Adrenal gland (tissue), 12 donors: ENCODE results near the gene MYO9B. TPM values are rescaled to one million over a fixed set of nuclear protein-coding genes. Genes with fewer than 3 reads are reported as not detected.

Source experiments
- DNase-seq, 7 donors: peaks; one replicate each; pipeline ENCODE4 v3.0.0-alpha.2; 2019 to 2020
- H3K27ac ChIP-seq, 5 donors: fragments of 200-600 bp; sonication (generic) in 4 of 5; 1 replicate in 3 of 5; 2 replicates in 2 of 5; pipeline versions ENCODE4 v1.5.1 to v1.8.0; 2016 to 2020; ENCODE audit warnings: mild to moderate bottlenecking in 1 of 5
- H3K27me3 ChIP-seq: fragments of 200-600 bp; 2 replicates; pipeline ENCODE4 v1.8.0; 2021
- H3K36me3 ChIP-seq, 2 donors: fragments of 200-600 bp; replicated peaks in 1 of 2; 1 replicate in 1 of 2; 2 replicates in 1 of 2; pipeline versions ENCODE4 v1.5.1 to v1.8.0; 2018 to 2022
- H3K4me1 ChIP-seq, 2 donors: fragments of 200-600 bp; replicated peaks in 1 of 2; 1 replicate in 1 of 2; 2 replicates in 1 of 2; pipeline versions ENCODE4 v1.5.1 to v1.8.0; 2018 to 2021
- H3K4me3 ChIP-seq, 4 donors: fragments of 200-600 bp; sonication (generic) in 3 of 4; one replicate each; pipeline ENCODE4 v1.5.1; 2016 to 2018
- H3K9me3 ChIP-seq, 3 donors: fragments of 200-600 bp; sonication (generic) in 1 of 3; replicated peaks in 1 of 3; 1 replicate in 2 of 3; 2 replicates in 1 of 3; pipeline versions ENCODE4 v1.5.1 to v1.8.0; 2016 to 2021
- POLR2A ChIP-seq, 2 donors: fragments of 450-650 bp; IDR thresholded peaks; one replicate each; pipeline ENCODE4 v1.6.1; 2017; ENCODE audit warnings: antibody characterized with exemption in 2 of 2, mild to moderate bottlenecking in 2 of 2, moderate library complexity in 1 of 2
- WGBS, 4 donors: extraction: QIAGEN DNeasy Blood & Tissue Kit in 2 of 4; methylation state at CpG; one replicate each; pipeline versions ENCODE4 v1.1.5 to v1.1.7; 2013 to 2017; 5-methylcytosine and 5-hydroxymethylcytosine counted together
- intact Hi-C, 2 donors: fragments of 100-400 bp; cut with DNase I; formaldehyde crosslinking; loops; one replicate each; pipeline versions ENCODE4 v1.14.1 to v1.15.0; 2022 to 2023
- polyA plus RNA-seq, 3 donors: library from polyadenylated mRNA; stranded (reverse); fragments of 200-250 nt in 2 of 3; fragments of 350-450 nt in 1 of 3; fragmentation: Illumina TruSeq in 1 of 3; extraction: RNeasy Lipid Tissue Mini Kit (QIAGEN cat#74804) in 1 of 3; gene quantifications; one replicate each; pipeline ENCODE4 v1.2.3, GENCODE V29; 2013 to 2014
- total RNA-seq, 9 donors: library from RNA; depleted of rRNA in 4 of 9; stranded (reverse); fragments of >200 nt in 4 of 9; fragments of 120-200 nt in 1 of 9; fragmentation: NEBNext Ultra II Directional in 1 of 9; extraction: Animal tissue kit (Norgen Biotek cat#: 25700) in 1 of 9; gene quantifications; one replicate each; pipeline versions ENCODE4 v1.1.0 to v1.2.4, GENCODE V29; 2013 to 2023
- TF ChIP-seq, protein P1 (sequence below), 6 experiments: fragments of 450-650 bp in 4 of 6; fragments of 200-600 bp in 2 of 6; sonication (generic) in 1 of 6; IDR thresholded peaks; 1 replicate in 5 of 6; 2 replicates in 1 of 6; pipeline versions ENCODE4 v1.5.1 to v1.8.0; 2016 to 2021; ENCODE audit warnings: antibody characterized with exemption in 6 of 6, mild to moderate bottlenecking in 2 of 6, moderate library complexity in 1 of 6
- donor health status: healthy with polysubstance abuse.
- donor health status: Bipolar disorder and iron deficiency.
- donor health status: DM: yes; HTN: yes; CAD: no.
- donor health status: DM: no; HTN: no; CAD: no.
- donor health status: DM: no; HTN: no; CAD: no.
- donor health status: DM: yes; HTN: yes; CAD: no.

The MYO9B gene
- total and polyA plus RNA-seq, 12 donors, result 23.6 to 236 (median 86.3) TPM

DNA sequence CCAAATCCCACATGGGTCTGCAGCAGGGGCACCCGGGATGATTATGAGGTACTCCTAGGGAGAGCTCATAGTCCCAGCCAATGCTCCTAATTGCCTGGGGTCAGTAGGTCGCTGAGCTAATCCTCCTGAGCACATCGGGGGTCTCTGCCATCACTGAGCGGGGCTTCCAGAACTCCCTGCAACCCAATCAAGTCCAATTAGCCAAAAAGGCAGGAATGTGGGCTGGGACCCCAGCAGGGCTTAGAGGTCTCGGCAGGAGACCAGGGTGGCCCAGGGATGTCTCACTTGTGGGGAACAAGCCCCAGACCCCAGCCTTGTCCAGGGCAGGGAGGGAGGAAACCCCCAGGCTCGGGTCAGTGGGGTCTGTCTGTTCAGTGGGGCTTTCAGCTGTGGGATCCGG lies 31.8 kb upstream of the MYO9B start:
- DNase-seq, result no peak
- no peak overlapping the region for H3K4me3 ChIP-seq
- no peaks in the 10 kb centered on the region for H3K4me1 ChIP-seq
- TF ChIP-seq POLR2A (IDR thresholded peaks at IDR 0.05), result no peak
- TF ChIP-seq, protein P1, sequence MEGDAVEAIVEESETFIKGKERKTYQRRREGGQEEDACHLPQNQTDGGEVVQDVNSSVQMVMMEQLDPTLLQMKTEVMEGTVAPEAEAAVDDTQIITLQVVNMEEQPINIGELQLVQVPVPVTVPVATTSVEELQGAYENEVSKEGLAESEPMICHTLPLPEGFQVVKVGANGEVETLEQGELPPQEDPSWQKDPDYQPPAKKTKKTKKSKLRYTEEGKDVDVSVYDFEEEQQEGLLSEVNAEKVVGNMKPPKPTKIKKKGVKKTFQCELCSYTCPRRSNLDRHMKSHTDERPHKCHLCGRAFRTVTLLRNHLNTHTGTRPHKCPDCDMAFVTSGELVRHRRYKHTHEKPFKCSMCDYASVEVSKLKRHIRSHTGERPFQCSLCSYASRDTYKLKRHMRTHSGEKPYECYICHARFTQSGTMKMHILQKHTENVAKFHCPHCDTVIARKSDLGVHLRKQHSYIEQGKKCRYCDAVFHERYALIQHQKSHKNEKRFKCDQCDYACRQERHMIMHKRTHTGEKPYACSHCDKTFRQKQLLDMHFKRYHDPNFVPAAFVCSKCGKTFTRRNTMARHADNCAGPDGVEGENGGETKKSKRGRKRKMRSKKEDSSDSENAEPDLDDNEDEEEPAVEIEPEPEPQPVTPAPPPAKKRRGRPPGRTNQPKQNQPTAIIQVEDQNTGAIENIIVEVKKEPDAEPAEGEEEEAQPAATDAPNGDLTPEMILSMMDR (IDR thresholded peaks at IDR 0.05), result no peak
- 60 to 69% (median 64%) methylated on average over 4 to 7 of the region's 7 CpGs for WGBS, 4 donors
- H3K27me3 ChIP-seq, result no peaks in the 10 kb centered on the region
- H3K36me3 ChIP-seq, result no peaks in the 10 kb centered on the region
- no peaks in the 10 kb centered on the region for H3K9me3 ChIP-seq
- H3K27ac ChIP-seq, result no peak overlapping the region
- intact Hi-C loops, result no loop called here

DNA sequence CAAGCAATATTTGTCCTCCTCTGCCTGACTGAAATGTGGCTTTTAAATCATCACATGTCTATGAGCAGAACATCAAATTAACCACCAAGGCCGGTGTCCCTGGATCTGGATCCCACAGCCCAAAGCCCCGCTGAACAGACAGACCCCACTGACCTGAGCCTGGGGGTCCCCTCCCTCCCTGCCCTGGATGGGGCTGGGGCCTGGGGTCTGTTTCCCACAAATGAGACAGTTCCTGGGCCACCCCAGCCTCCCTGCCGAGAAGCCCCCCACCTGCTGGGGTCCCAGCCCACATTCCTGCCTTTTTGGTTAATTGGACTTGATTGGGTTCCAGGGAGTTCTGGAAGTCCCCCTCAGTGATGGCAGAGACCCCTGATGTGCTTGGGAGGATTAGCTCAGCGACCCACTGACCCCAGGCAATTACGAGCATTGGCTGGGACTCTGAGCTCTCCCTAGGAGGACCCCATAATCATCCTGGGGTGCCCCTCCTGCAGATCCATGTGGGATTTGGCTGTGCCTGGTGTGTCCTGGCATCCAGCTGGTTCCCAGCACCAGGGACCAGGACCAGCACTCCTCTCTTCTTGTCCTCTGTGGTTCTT lies 29.6 kb upstream of the MYO9B start:
- H3K4me3 ChIP-seq, result no peak overlapping the region
- no peak for DNase-seq
- H3K36me3 ChIP-seq, result peaks cover 0 to 8% of the 10 kb centered on the region in 2 donors
- intact Hi-C loops, result no loop called here
- whole genome bisulfite sequencing, 4 donors, result 85 to 92% (median 87%) methylated on average over 2 to 5 of the region's 5 CpGs
- no peak overlapping the region for H3K27ac ChIP-seq
- H3K27me3 ChIP-seq, result no peaks in the 10 kb centered on the region
- TF ChIP-seq, protein P1 (IDR thresholded peaks at IDR 0.05), result no peak
- no peak for TF ChIP-seq POLR2A (IDR thresholded peaks at IDR 0.05)
- H3K9me3 ChIP-seq, result no peaks in the 10 kb centered on the region
- no peaks in the 10 kb centered on the region for H3K4me1 ChIP-seq

DNA sequence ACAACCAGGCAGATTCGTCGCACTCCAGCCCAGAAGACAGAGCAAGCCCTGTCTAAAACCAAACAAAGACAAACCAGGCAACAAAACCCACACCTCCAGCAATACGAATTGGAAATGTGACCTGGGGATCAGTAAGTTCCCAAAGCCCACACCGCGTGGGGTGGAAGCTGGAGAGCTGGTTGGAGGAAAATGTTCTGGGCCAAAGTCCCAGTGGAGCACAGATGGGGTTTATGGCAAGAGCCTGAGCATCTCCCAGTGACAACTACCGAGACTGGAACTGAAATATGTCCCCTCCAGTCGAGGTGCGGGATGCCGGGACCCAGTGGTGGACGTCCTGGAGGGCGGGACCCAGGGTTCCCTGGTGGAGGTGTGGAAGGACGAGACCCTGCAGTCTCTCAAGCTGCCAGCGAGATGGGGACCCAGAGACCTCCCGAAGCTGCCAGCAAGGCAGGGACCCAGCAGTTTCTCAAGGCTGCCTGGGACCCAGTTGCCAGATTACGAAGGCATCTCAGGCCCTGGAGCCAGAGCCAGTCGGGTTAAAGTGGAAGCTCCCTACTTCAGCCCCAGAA lies 26.6 kb upstream of the MYO9B start:
- Histone ChIP-seq H3K36me3 (peaks cover 0 to 11% of the 10 kb centered on the region in 2 donors), H3K9me3 (no peaks in the 10 kb centered on the region), H3K27me3 (no peaks in the 10 kb centered on the region), H3K4me3 (no peak overlapping the region), H3K4me1 (no peaks in the 10 kb centered on the region), H3K27ac (no peak overlapping the region)
- intact Hi-C loops, result no loop called here
- WGBS, 4 donors, result 82 to 91% (median 89%) methylated on average over 7 to 16 of the region's 16 CpGs
- no peak for TF ChIP-seq POLR2A (IDR thresholded peaks at IDR 0.05)
- TF ChIP-seq, protein P1 (IDR thresholded peaks at IDR 0.05), result no peak
- DNase-seq, result no peak

DNA sequence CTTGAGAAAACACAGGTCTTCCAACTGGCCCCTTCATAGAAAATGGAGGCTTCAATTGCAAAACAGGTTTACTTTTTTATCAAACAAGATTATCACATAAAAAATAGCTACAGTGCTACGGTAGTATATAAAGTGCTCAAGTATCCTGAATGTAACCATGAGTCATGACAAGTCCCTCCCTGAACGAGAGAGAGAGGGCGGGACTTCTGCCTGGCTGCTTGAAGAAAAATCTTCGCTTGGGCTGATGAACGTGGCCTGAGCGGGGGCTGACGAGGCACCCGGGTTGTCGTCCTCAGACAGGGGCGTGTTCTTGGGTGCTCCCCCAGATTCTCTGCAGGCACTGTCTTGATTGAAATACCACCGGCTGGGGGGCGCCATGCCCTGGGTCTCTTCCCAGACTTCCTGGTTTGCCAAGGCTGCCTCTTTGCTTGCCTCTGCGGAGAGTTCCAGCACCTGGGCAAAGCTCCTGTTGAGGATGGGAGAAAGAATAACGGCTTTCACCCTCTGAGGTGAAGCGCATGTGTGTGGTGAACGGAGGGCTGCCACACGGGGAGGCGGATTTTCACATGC lies 25.8 kb upstream of the MYO9B start:
- Histone ChIP-seq H3K27me3 (no peaks in the 10 kb centered on the region), H3K9me3 (no peaks in the 10 kb centered on the region), H3K4me1 (no peaks in the 10 kb centered on the region), H3K27ac (no peak overlapping the region), H3K4me3 (no peak overlapping the region), H3K36me3 (peaks cover 0 to 11% of the 10 kb centered on the region in 2 donors)
- DNase-seq, result peak in 2 of 7 donors; percentile 30 to 57
- TF ChIP-seq POLR2A (IDR thresholded peaks at IDR 0.05), result no peak
- TF ChIP-seq, protein P1 (IDR thresholded peaks at IDR 0.05), result no peak
- intact Hi-C loops, result loop anchor here in 1 of 2 donors (5.0 kb wide), 1 partner anchor 277 kb away; no protein-coding TSS in a partner anchor
- 71 to 85% (median 77%) methylated on average over 13 to 18 of the region's 18 CpGs for WGBS, 4 donors
